Measurements from ENCODE around the gene HFE.

GRCh38 chr6:26048590-26048989 is 38.6 kb upstream of the HFE start:
- TF ChIP-seq CTCF (IDR thresholded peaks at IDR 0.05) = no peak
- no peak for TF ChIP-seq POLR2A (IDR thresholded peaks at IDR 0.05)
